Lung (tissue), 12 donors: ENCODE data around the gene MAGI2. TPM values are rescaled to one million over a fixed set of nuclear protein-coding genes. Genes with fewer than 3 reads are reported as not detected.

Experiments
- ATAC-seq: fragments of 200-7000 bp; cut with Tn5 transposase; one replicate; pipeline ENCODE4 v1.9.1; 2020; ENCODE audit warnings: moderate number of reproducible peaks; ENCODE audit not compliant: insufficient read depth, low FRiP score
- DNase-seq, 3 donors: peaks; one replicate each; pipeline ENCODE4 v3.0.0-alpha.2; 2013 to 2017
- H3K27ac ChIP-seq, 2 donors: one replicate each; pipeline ENCODE4 v1.5.1; 2013; ENCODE audit warnings: mild to moderate bottlenecking in 2 of 2, moderate library complexity in 2 of 2, control low read depth in 1 of 2, inconsistent platforms in 1 of 2, low read depth in 1 of 2, low read length in 1 of 2
- H3K27me3 ChIP-seq, 3 donors: one replicate each; pipeline ENCODE4 v1.5.1; 2013; ENCODE audit warnings: low read length in 2 of 3; ENCODE audit not compliant: control insufficient read depth in 3 of 3, insufficient read depth in 3 of 3
- H3K36me3 ChIP-seq, 4 donors: one replicate each; pipeline ENCODE4 v1.5.1; 2013; ENCODE audit warnings: low read length in 4 of 4, mild to moderate bottlenecking in 1 of 4, moderate library complexity in 1 of 4; ENCODE audit not compliant: control insufficient read depth in 4 of 4, insufficient read depth in 4 of 4
- H3K4me1 ChIP-seq, 5 donors: one replicate each; pipeline ENCODE4 v1.5.1; 2013; ENCODE audit warnings: low read length in 5 of 5, mild to moderate bottlenecking in 2 of 5, moderate library complexity in 1 of 5; ENCODE audit not compliant: control insufficient read depth in 5 of 5, insufficient read depth in 5 of 5
- H3K4me3 ChIP-seq: one replicate; pipeline ENCODE4 v1.5.1; 2013; ENCODE audit warnings: mild to moderate bottlenecking, control low read depth, moderate library complexity
- H3K9ac ChIP-seq, 2 donors: one replicate each; pipeline ENCODE4 v1.5.1; 2013; ENCODE audit warnings: low read length in 2 of 2, control low read depth in 1 of 2; ENCODE audit not compliant: insufficient read depth in 1 of 2
- H3K9me3 ChIP-seq, 4 donors: one replicate each; pipeline ENCODE4 v1.5.1; 2013; ENCODE audit warnings: low read length in 3 of 4, mild to moderate bottlenecking in 1 of 4, moderate library complexity in 1 of 4; ENCODE audit not compliant: control insufficient read depth in 4 of 4, insufficient read depth in 3 of 4
- WGBS, 2 donors: extraction: QIAGEN DNeasy Blood & Tissue Kit; methylation state at CpG; one replicate each; pipeline ENCODE4 v1.1.7; 2013; 5-methylcytosine and 5-hydroxymethylcytosine counted together
- polyA plus RNA-seq, 2 donors: library from polyadenylated mRNA; stranded (reverse); fragments of 200-250 nt; gene quantifications; one replicate each; pipeline ENCODE4 v1.2.1, GENCODE V29; 2013
- total RNA-seq, 2 donors: library from RNA; depleted of rRNA in 1 of 2; stranded (reverse); fragments of >200 nt in 1 of 2; gene quantifications; one replicate each; pipeline ENCODE4 v1.2.1, GENCODE V29; 2014 to 2021
- TF ChIP-seq, protein P1 (sequence below): IDR thresholded peaks from 2 replicates; pipeline ENCODE4 v1.5.1; 2012; ENCODE audit warnings: mild to moderate bottlenecking; ENCODE audit errors: control extremely low read depth, extremely low read depth
- donor health status: control.
- donor health status: control.
- donor health status: Bipolar disorder and iron deficiency.
- donor health status: healthy.
- donor health status: DM: yes; HTN: yes; CAD: no.

Gene MAGI2
- total and polyA plus RNA-seq, 4 donors = 0.94 to 18.0 (median 5.3) TPM

DNA sequence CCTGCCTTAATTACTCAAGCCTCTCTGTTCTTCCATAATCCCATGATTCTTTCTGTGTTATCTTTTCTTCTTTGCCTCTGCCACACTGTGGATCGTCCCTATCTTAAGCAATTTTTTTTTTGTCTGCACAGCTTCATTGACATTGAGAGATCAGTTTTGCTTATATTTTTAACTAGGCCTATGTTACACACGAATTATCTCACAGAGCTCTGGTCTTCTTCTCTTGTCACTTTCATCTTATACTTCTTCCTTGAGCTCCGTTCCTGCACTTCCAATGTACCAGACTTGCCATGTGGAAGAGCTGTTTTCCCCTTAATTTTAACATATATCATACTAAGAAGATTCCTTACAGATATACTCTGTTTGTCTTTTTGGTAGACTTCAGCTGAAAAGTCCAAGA lies 106.1 kb downstream of the MAGI2 start:
- H3K27me3 ChIP-seq = no peaks in the 10 kb centered on the region
- H3K9me3 ChIP-seq = no peaks in the 10 kb centered on the region
- peaks cover 0 to 2% (median 0%) of the 10 kb centered on the region in 5 donors for H3K4me1 ChIP-seq
- ATAC-seq (no peak), DNase-seq (no peak)
- no peak overlapping the region for H3K9ac ChIP-seq
- no peak overlapping the region for H3K4me3 ChIP-seq
- H3K36me3 ChIP-seq = no peaks in the 10 kb centered on the region
- WGBS, 2 donors = 80 to 81% methylated on average over 3 of the region's 3 CpGs
- H3K27ac ChIP-seq = no peak overlapping the region
- TF ChIP-seq, protein P1, sequence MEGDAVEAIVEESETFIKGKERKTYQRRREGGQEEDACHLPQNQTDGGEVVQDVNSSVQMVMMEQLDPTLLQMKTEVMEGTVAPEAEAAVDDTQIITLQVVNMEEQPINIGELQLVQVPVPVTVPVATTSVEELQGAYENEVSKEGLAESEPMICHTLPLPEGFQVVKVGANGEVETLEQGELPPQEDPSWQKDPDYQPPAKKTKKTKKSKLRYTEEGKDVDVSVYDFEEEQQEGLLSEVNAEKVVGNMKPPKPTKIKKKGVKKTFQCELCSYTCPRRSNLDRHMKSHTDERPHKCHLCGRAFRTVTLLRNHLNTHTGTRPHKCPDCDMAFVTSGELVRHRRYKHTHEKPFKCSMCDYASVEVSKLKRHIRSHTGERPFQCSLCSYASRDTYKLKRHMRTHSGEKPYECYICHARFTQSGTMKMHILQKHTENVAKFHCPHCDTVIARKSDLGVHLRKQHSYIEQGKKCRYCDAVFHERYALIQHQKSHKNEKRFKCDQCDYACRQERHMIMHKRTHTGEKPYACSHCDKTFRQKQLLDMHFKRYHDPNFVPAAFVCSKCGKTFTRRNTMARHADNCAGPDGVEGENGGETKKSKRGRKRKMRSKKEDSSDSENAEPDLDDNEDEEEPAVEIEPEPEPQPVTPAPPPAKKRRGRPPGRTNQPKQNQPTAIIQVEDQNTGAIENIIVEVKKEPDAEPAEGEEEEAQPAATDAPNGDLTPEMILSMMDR = no peak

DNA sequence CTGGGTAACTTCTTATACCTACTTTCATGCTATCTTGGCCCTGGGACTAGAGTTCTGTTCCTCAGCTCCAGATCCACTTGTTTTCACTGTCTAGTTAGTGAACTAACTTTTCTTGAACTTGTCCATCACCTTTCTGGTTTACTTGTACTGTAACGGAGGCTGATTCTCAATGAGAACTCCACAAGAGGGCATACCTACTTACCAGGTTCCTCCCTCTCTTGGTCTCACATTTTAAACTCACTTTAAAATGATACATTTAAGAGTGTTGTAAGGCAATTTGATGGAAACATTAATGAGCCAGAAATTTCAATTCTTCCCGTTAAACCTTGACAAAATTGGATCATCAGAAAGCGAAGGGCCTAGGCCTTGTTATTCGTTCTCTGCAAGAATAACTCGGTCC lies 111.6 kb downstream of the MAGI2 start:
- DNase-seq (no peak), ATAC-seq (no peak)
- Histone ChIP-seq H3K36me3 (no peaks in the 10 kb centered on the region), H3K27me3 (no peaks in the 10 kb centered on the region), H3K4me3 (no peak overlapping the region), H3K27ac (no peak overlapping the region), H3K4me1 (no peaks in the 10 kb centered on the region), H3K9me3 (no peaks in the 10 kb centered on the region), H3K9ac (no peak overlapping the region)
- 93 to 94% methylated on average over 5 of the region's 5 CpGs for WGBS, 2 donors
- TF ChIP-seq, protein P1 = no peak

DNA sequence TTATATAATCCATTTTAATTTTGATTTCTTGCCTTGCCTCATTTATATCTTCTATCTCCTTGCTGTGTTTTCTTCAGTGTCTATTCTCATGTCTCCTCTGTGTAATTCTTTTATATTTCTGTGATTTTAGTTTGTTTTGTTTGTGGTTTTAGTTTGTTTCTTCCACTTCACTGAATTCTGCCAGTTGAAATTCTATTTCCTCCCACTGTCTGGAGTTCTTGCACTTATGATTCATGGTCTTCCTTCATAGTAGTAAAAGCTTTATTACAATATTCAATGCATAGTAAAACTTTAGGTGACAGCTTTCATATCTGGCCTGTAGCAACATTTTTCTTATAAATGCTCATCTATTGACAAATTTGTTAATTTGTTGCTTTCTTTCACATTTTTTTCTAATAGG lies 113.3 kb downstream of the MAGI2 start:
- H3K27ac ChIP-seq = no peak overlapping the region
- no peak for ATAC-seq
- H3K9me3 ChIP-seq = no peaks in the 10 kb centered on the region
- H3K27me3 ChIP-seq = no peaks in the 10 kb centered on the region
- H3K9ac ChIP-seq = no peak overlapping the region
- H3K36me3 ChIP-seq = no peaks in the 10 kb centered on the region
- DNase-seq = no peak
- TF ChIP-seq, protein P1 = no peak
- H3K4me3 ChIP-seq = no peak overlapping the region
- H3K4me1 ChIP-seq = no peaks in the 10 kb centered on the region

DNA sequence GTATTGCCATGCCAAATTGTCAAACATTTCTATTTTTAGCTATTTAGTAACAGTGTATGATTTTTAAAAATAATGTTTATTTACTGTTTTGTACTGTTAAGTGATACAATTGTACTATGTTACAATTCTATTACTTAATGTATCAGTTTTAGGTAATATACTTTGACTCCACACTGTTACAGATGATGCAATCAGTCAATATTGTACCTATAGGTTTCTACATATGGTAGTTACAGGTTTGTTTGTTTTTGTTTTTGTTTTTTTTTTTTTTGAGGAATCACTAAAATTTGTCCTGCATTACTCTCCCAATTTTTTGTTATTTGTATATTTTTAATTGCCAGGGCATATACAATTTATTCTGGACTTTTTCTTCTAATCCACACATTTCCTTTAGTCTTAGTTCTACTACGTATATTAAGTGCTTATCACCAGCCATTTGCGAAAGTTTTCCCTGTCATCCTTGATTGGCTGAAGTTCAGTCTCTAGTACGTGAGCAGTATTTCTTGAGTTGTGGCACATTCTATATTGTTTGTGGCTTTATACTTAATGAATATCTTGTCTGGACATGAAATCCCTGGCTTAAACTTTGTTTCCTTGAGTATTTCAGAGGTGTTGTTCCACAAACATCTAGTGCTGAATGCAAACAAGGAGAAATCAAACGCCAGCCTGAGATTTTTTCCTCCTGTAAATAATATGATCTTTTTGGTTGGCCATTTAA lies 114.1 kb downstream of the MAGI2 start:
- H3K4me3 ChIP-seq = no peak overlapping the region
- 93 to 95% methylated on average over 4 of the region's 4 CpGs for WGBS, 2 donors
- no peaks in the 10 kb centered on the region for H3K27me3 ChIP-seq
- H3K9ac ChIP-seq = no peak overlapping the region
- no peaks in the 10 kb centered on the region for H3K36me3 ChIP-seq
- no peak overlapping the region for H3K27ac ChIP-seq
- TF ChIP-seq, protein P1 = no peak
- ATAC-seq = no peak
- H3K4me1 ChIP-seq = no peaks in the 10 kb centered on the region
- H3K9me3 ChIP-seq = no peaks in the 10 kb centered on the region
- no peak for DNase-seq
